ENCODE data around the gene UBR3.
"Not testable (repeated sequence)": the region's sequence is repeated elsewhere in the genome, so short reads cannot be mapped to it uniquely, and the experiment has no call there.

UBR3 gene

DNA sequence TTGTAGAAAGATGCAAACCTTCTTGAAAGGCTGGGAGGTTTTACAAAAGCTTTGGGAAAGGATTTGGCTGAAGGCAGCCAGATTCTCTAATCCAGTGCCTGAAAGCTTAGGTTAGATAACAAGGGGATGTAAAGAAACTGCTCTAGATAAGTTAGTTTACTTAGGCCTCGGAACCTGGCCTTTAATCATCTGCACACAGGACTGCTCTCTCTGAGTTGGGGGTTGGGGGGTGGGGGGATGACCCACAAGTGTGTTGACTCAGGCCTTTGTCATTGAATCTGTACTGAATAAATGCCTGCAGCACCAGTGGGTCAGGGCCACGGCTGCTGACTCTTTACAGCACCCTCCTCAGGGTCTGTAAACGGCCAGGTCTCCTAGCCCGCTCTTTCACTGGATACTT is 292.1 kb downstream of the UBR3 start:
- not testable (repeated sequence) for DNase-seq

GRCh38 chr2:170121689-170122088 is 294.4 kb downstream of the UBR3 start:
- no peak for DNase-seq

- no peak for DNase-seq
These were observed 295.8 kb downstream of the UBR3 start for GRCh38 chr2:170122883-170123547.

- DNase-seq, result no peak
These were observed 296.3 kb downstream of the UBR3 start for GRCh38 chr2:170123593-170123992.

DNA sequence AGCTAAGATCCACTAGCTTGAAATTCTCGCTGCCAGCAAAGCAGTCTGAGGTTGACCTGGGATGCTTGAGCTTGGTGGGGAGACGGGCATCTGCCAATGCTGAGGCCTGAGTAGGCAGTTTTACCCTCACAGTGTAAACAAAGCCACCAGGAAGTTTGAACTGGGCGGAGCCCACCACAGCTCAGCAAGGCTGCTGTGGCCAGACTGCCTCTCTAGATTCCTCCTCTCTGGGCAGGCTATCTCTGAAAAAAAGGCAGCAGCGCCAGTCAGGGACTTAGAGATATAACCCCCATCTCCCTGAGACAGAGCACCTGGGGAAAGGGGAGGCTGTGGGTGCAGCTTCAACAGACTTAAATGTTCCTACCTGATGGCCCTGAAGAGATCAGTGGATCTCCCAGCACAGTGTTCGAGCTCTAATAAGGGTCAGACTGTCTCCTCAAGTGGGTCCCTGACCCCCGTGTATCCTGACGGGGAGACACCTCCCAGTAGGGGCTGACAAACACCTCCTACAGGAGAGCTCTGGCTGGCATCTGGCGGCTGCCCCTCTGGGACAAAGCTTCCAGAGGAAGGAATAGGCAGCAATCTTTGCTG is 299.0 kb downstream of the UBR3 start:
- not testable (repeated sequence) for DNase-seq
